HG03045 (cell line): ENCODE data around the gene THRA.

Source experiments
- ATAC-seq: cut with Tn5 transposase; IDR thresholded peaks from one replicate; pipeline ENCODE4 v1.9.1; 2021; ENCODE audit warnings: mild to moderate bottlenecking, moderate library complexity; ENCODE audit not compliant: unreplicated experiment

Gene THRA

GRCh38 chr17:40095944-40096791, 33.4 kb downstream of the THRA start:
- no peak for ATAC-seq

GRCh38 chr17:40097087-40097486, 34.3 kb downstream of the THRA start:
- ATAC-seq: no peak

- ATAC-seq: no peak
Observed at GRCh38 chr17:40097931-40098845, 35.4 kb downstream of the THRA start.

GRCh38 chr17:40098846-40099618, 36.3 kb downstream of the THRA start:
- peak; percentile 66 for ATAC-seq

GRCh38 chr17:40099619-40100418, 37.1 kb downstream of the THRA start:
- no peak for ATAC-seq

- ATAC-seq: no peak
Observed at GRCh38 chr17:40100419-40100668, 37.6 kb downstream of the THRA start, which contains the start of gene NR1D1. Gene NR1D1, minus strand, starts transcription at chr17:40100589. Its CDS starts 495 bp downstream, at chr17:40100094.

GRCh38 chr17:40100669-40101366, 38.1 kb downstream of the THRA start:
- no peak for ATAC-seq

- ATAC-seq: no peak
Observed at GRCh38 chr17:40101367-40102210, 38.8 kb downstream of the THRA start.

GRCh38 chr17:40103071-40103661, 40.4 kb downstream of the THRA start:
- ATAC-seq: no peak

GRCh38 chr17:40103688-40104087, 40.9 kb downstream of the THRA start:
- no peak for ATAC-seq

- ATAC-seq: no peak
Observed at GRCh38 chr17:40104594-40105486, 42.1 kb downstream of the THRA start.

GRCh38 chr17:40105861-40106759, 43.3 kb downstream of the THRA start:
- no peak for ATAC-seq

- ATAC-seq: no peak
Observed at GRCh38 chr17:40106760-40107521, 44.2 kb downstream of the THRA start.

- ATAC-seq: no peak
Observed at GRCh38 chr17:40107522-40108174, 44.9 kb downstream of the THRA start.
